Left cardiac atrium (tissue), 4 donors: ENCODE results near the gene SUPT5H. TPM values are rescaled to one million over a fixed set of nuclear protein-coding genes. Genes with fewer than 3 reads are reported as not detected.

ENCODE experiments used
- ATAC-seq, 2 donors: fragments of 200-7000 bp; cut with Tn5 transposase; one replicate each; pipeline ENCODE4 v1.9.1; 2020; ENCODE audit warnings: mild to moderate bottlenecking in 2 of 2, moderate library complexity in 2 of 2
- DNase-seq: peaks from one replicate; pipeline ENCODE4 v3.0.0-alpha.2; 2020
- intact Hi-C, 2 donors: fragments of 100-400 bp; cut with DNase I; formaldehyde crosslinking; loops; one replicate each; pipeline versions ENCODE4 v1.14.1 to v1.15.1; 2022 to 2023
- total RNA-seq, 2 donors: library from RNA; stranded (reverse); fragmentation: NEBNext Ultra II Directional; extraction: Animal tissue kit (Norgen Biotek cat#: 25700); gene quantifications; one replicate each; pipeline ENCODE4 v1.2.1, GENCODE V29; 2021
- donor health status: DM: no; HTN: yes; CAD: no.
- donor health status: DM: no; HTN: yes; CAD: no; lungs with severe emphysema.
- donor health status: DM: yes; HTN: yes; CAD: no.
- donor health status: Dilated cardiomyopathy.

Gene SUPT5H
- total RNA-seq, 2 donors from 2014 or later, result 61.1 to 70.1 TPM

GRCh38 chr19:39408392-39409207 lies 36.8 kb upstream of the SUPT5H start:
- ATAC-seq, result no peak
- intact Hi-C loops, result no loop called here
- DNase-seq, result no peak

DNA sequence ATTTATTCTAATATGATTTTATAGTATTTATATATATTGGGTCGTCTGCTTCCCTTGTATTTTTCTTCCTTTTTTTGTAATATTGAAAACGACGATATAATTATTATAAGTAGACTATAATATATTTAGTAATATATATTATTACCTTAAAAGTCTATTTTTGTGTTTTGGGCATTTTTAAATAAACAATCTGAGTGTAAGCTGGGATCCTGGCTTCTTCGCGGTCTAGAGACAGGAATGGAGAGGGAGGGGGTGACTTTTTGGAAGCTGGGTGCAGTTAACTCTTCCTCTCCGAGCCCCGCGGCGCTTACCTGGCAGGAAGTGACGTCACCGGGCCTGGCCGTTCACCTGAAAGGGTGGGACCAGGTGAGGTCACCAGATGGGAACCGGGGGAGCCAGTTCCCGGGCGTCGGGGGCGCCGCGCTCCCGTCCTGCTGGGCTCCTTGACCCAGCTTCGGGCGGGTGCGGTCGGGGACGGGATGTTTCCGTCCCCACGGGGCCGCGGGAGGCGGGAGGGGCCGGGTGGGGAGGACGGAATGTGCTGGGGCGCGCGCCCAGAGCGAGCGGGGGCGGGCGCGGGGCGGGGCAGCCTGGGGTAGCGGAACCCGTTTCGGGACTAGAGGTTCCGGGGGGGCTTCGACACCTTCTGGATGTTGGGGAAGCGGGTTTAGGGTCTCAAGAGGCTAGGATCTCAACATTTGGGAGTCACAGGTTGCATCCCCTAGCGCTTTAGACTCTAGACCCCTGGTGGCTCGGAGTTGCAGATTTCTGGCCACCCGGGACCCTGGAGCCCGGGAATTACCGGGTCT lies 36.0 kb upstream of the SUPT5H start:
- DNase-seq (peak; percentile 94), ATAC-seq (peak; percentile 28)
- intact Hi-C loops, result no loop called here

DNA sequence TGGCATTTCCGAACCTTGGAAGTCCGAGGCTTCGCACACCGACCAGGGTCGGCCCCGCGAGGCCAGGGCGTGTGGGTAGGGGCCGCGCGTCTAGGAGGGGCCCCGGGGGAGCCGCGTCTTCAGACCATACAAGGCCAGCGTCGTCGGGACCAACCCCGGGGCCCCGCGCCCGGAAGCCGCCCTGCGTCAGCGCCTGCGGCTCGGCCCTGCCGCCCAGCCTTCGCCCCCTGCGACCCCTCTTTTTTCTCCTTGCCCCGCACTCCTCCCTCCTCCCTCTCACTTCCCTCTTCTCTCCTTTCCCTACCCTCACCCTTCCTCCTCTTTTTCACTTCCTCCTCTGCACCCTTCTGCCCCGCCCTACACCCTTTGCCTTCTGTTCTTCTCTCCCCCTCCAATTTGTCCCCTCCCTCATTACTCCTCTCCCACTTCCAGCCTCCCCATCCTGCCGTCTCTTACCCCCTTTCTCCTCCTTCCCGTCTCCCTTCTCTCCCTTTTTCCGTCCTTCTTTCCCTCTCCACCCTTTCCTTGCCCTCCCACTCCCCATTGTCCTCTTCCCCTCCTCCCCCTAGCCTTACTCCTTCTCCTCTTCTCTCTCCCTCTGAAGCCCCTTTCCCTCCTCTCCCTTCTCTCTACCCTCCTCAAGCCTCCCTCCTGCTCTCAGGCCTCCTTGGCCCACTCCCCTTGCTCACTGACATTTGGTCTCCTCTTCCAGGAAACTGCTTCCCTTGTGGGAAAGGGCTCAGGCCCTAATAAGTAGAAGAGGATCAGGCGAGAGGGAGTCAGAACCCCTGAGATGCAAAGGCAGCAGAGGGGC lies 35.2 kb upstream of the SUPT5H start:
- intact Hi-C loops, result no loop called here
- ATAC-seq, result peak; percentile 26 to 27
- peak; percentile 90 for DNase-seq

DNA sequence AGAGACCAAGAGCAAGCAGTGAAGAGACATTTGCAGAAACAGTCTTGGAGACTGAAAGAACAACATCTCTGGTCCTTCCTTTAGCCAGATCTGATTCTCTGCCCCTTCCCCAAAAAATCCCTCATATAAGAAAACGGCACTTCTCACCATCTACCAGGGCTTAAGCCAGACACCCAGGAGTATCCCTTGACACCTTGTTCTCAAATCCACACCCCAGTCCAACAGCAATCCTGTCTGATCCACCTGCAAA lies 34.6 kb upstream of the SUPT5H start:
- ATAC-seq, result no peak
- intact Hi-C loops, result no loop called here
- DNase-seq, result no peak

DNA sequence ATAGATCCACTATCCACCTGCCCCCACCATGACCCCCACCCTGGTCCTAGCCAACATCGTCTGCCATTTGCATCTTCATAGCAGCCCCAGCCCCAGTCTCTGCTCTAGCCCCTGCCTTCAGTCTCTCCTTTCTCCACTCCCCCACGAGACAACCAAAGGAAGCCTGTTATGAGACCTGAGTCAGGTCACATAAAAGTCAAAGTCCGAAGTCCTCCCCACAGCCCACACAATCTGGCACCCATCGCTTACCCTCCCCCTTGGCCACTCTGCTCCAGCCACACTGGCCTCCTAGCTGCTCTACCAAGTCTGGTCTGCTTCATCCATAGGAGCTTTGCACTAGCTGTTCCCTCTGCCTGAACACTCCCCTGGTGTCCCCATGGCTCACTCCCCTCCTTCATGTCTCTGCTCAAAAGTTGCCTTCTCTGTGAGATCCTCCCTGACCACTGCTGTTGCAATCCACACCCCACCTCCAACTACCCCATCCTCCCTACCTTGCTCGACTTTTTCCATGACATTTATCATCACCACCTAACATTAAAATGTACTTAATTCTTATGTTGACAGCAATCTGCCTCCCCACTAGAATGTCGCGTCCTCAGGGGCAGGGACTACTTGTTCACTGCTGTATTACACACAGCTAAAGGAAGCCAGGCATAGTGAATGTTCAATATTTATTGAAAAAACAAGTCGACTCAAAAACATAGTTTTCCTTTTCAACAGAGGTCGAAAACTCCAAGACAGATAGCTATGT lies 34.1 kb upstream of the SUPT5H start:
- ATAC-seq, result no peak
- intact Hi-C loops, result no loop called here

GRCh38 chr19:39411832-39412099 lies 33.6 kb upstream of the SUPT5H start:
- intact Hi-C loops, result loop anchor here in 1 of 2 donors (1.0 kb wide), 1 partner anchor 14 kb away; no protein-coding TSS in a partner anchor
- DNase-seq, result peak; percentile 92
- peak; percentile 20 to 34 for ATAC-seq

More for the DNA sequence above, 34.1 kb upstream of the SUPT5H start:
- DNase-seq, result peak; percentile 58

- ATAC-seq (peak; percentile 61 to 64), DNase-seq (peak; percentile 97)
- intact Hi-C loops, result loop anchor here in 1 of 2 donors (1.0 kb wide), 1 partner anchor 15 kb away; no protein-coding TSS in a partner anchor
Observed at GRCh38 chr19:39412100-39412866, 33.1 kb upstream of the SUPT5H start, which contains the start of gene PLEKHG2. Gene PLEKHG2 (plus strand): TSS chr19:39412669. CDS start chr19:39414087, 1,418 bp downstream.

DNA sequence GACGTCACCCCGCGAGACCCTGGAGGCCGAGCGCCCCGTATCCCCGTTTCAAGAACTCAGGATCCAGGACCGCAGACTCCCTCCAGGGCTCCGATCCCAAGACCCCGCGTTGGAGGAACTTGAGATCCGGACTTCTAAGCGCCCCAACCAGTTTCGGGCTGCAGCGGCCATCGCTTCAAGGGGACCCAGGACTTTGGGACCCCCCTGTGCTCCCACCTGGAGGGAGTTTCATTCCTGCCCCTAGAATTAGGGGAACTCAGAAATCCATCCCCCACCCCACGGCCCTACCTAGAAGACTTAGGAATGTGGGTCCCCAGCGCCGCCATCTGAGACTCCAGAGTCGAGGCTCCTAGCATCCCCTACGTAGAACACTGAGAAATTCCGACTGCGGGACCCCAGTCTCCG lies 32.5 kb upstream of the SUPT5H start:
- intact Hi-C loops, result loop anchor here in 1 of 2 donors (1.0 kb wide), 1 partner anchor 16 kb away; no protein-coding TSS in a partner anchor
- no peak for ATAC-seq
- no peak for DNase-seq

GRCh38 chr19:39413272-39413910 lies 32.0 kb upstream of the SUPT5H start:
- ATAC-seq (peak; percentile 2 to 13), DNase-seq (peak; percentile 78)
- intact Hi-C loops, result no loop called here

DNA sequence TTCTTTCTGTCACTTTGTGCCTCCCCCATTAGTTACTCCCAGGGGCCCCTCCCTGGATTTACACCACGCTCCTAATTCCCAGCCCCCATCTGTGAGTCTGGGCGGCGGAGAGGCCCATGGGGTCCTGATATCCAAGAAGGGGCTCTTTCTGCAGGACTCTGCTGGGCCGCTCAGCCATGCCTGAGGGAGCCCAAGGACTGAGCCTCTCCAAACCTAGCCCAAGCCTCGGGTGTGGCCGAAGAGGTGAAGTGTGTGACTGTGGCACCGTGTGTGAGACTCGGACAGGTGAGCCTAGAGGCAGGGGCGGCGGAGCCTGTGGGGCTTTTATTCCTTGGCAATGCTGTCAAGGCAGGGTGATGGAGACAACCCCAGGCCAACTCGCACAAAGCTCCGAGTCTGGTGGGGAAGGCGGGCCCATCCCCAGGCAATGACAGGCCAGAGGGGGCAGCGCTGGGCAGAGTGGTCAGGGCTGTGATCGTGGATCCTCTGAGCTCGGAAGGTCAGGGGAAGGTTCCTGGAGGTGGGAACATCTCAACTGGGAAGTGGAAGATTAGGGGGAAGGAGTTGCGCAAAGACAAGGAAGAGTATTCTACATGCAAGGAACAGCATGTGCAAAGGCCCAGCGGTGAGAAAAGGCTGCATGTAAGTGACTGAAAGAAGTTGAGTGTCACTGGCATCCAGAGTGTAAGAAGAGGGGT lies 31.3 kb upstream of the SUPT5H start:
- DNase-seq, result peak; percentile 46
- no peak for ATAC-seq
- intact Hi-C loops, result no loop called here

- peak; percentile 37 for DNase-seq
Observed at GRCh38 chr19:39415111-39416046, 30.0 kb upstream of the SUPT5H start.

GRCh38 chr19:39416152-39417120 lies 28.9 kb upstream of the SUPT5H start:
- ATAC-seq (no peak), DNase-seq (no peak)
- intact Hi-C loops, result loop anchor here in 1 of 2 donors (2.0 kb wide), 1 partner anchor 16 kb away; no protein-coding TSS in a partner anchor

More at GRCh38 chr19:39415111-39416046, 30.0 kb upstream of the SUPT5H start:
- intact Hi-C loops, result loop anchor here in 1 of 2 donors (2.0 kb wide), 1 partner anchor 17 kb away; no protein-coding TSS in a partner anchor
- no peak for ATAC-seq

DNA sequence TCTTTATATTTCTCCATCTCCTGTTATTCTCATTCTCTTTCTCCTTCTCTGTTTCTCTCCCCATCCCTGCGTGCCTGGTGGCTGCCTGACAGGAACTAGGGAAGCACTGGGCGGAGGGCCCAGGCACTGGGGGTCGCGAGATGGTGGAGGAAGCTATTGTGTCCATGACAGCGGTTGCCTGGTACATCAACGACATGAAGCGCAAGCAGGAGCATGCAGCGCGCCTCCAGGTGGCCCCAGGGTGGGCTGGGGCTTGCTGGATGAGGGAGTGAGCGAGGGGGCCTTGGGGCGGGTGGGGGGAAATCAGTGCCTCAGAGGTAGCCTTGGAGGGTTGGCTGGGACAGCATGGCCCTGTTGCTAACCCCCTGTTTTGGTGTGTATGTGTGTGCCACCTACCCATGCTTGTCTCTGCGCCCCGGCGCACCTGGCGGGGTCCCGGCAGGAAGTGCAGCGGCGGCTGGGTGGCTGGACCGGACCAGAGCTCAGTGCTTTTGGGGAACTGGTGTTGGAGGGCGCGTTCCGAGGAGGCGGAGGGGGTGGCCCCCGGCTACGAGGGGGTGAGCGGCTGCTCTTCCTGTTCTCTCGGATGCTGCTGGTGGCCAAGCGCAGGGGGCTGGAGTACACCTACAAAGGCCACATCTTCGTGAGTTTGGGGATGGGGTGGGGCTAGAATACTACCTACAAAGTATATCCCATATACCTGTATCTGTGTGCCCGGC lies 27.8 kb upstream of the SUPT5H start:
- intact Hi-C loops, result loop anchor here in 1 of 2 donors (2.0 kb wide), 1 partner anchor 15 kb away; no protein-coding TSS in a partner anchor
- no peak for DNase-seq
- no peak for ATAC-seq

GRCh38 chr19:39419003-39419402 lies 26.4 kb upstream of the SUPT5H start:
- ATAC-seq, result no peak
- intact Hi-C loops, result no loop called here
- DNase-seq, result no peak
